Measurements from ENCODE around the gene ZNF614. TPM values are rescaled to one million over a fixed set of nuclear protein-coding genes. Genes with fewer than 3 reads are reported as not detected.
"Not testable (repeated sequence)": the region's sequence is repeated elsewhere in the genome, so short reads cannot be mapped to it uniquely, and the experiment has no call there.

Gene ZNF614
- total RNA-seq, 1 experiment from 2014 or later = 4.1 TPM

GRCh38 chr19:51976852-51977251 is 51.3 kb downstream of the ZNF614 start:
- ATAC-seq = no peak
- in situ Hi-C loops (cut with HindIII; ENCODE audit: low pct_unique_long_range_greater_than_20kb, low sequenced_read_pairs) (no loop called here), intact Hi-C loops (cut with micrococcal nuclease; ENCODE audit: unreplicated experiment) (no loop called here)
- ChIA-PET CTCF (no interaction called here), POLR2A (no interaction called here)
- Histone ChIP-seq H3K9me3 (ENCODE audit: control insufficient read depth, insufficient read depth, low read depth, low read length) (peaks cover 44% of the 10 kb centered on the region), H3K4me1 (ENCODE audit: control insufficient read depth, insufficient read depth, low read length) (no peaks in the 10 kb centered on the region), H3K27me3 (ENCODE audit: control insufficient read depth, insufficient read depth, low read length) (no peaks in the 10 kb centered on the region), H3K4me3 (ENCODE audit: low read depth in 2 of 2, low read length in 2 of 2) (no peak overlapping the region), H3K36me3 (ENCODE audit: control insufficient read depth, insufficient read depth, low read length) (no peaks in the 10 kb centered on the region), H3K27ac (ENCODE audit: low read length) (no peak overlapping the region)
- no peak for TF ChIP-seq REST (IDR thresholded peaks at IDR 0.05; ENCODE audit: insufficient read depth in 1 of 2, low read depth in 2 of 2, low read length in 1 of 2)
- no peak for TF ChIP-seq SIN3A (IDR thresholded peaks at IDR 0.05; ENCODE audit: borderline replicate concordance, insufficient read depth, low read depth, low read length)
- TF ChIP-seq CTCF (IDR thresholded peaks at IDR 0.05) = no peak
- TF ChIP-seq TCF7L2 (IDR thresholded peaks at IDR 0.05; ENCODE audit: low read depth, low read length) = no peak
- no peak for TF ChIP-seq POLR2AphosphoS5 (IDR thresholded peaks at IDR 0.05; ENCODE audit: low read depth, low read length)
- no TSS peak for BruUV-seq (replicated peaks)
- no peak for DNase-seq (ENCODE audit: low read depth, low spot score)

GRCh38 chr19:51975787-51976186 is 52.4 kb downstream of the ZNF614 start:
- CTCF ChIA-PET; H3K36me3 ChIP-seq (ENCODE audit: control insufficient read depth, insufficient read depth, low read length); ATAC-seq: not testable (repeated sequence)

DNA sequence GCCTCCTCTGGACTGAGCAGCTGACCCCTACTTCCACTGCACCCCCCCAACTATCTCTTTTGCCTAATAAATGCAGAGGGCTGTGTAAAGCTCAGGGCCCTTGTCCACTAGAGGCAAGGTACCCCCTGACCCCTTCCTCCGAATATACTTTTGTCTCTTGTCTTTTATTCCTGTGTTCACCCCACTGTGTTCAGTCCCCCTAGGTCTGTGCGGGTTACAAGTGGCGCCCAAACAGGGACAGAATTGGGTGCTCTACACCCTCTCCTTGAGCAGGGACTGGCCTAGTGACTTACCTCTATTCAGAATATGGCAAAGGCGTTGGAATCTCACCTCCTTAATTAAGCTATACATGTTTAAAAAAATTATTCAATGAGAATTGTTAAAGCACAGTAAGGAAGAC is 56.6 kb downstream of the ZNF614 start:
- intact Hi-C loops (cut with micrococcal nuclease; ENCODE audit: unreplicated experiment) = no loop called here
- in situ Hi-C loops (cut with HindIII; ENCODE audit: low pct_unique_long_range_greater_than_20kb, low sequenced_read_pairs) = no loop called here

More at GRCh38 chr19:51975787-51976186, 52.4 kb downstream of the ZNF614 start:
- H3K27me3 ChIP-seq (ENCODE audit: control insufficient read depth, insufficient read depth, low read length); intact Hi-C loops (cut with micrococcal nuclease; ENCODE audit: unreplicated experiment); H3K4me1 ChIP-seq (ENCODE audit: control insufficient read depth, insufficient read depth, low read length); H3K27ac ChIP-seq (ENCODE audit: low read length); POLR2A ChIA-PET; in situ Hi-C loops (cut with HindIII; ENCODE audit: low pct_unique_long_range_greater_than_20kb, low sequenced_read_pairs); BruUV-seq (replicated peaks); DNase-seq (ENCODE audit: low read depth, low spot score); H3K4me3 ChIP-seq (ENCODE audit: low read depth in 2 of 2, low read length in 2 of 2): not testable (repeated sequence)
- peaks cover 51% of the 10 kb centered on the region for H3K9me3 ChIP-seq (ENCODE audit: control insufficient read depth, insufficient read depth, low read depth, low read length)

More for the DNA sequence above, 56.6 kb downstream of the ZNF614 start:
- ATAC-seq (no peak), DNase-seq (ENCODE audit: low read depth, low spot score) (no peak)
- H3K9me3 ChIP-seq (ENCODE audit: control insufficient read depth, insufficient read depth, low read depth, low read length) = peaks cover 47% of the 10 kb centered on the region
- H3K27me3 ChIP-seq (ENCODE audit: control insufficient read depth, insufficient read depth, low read length) = no peaks in the 10 kb centered on the region
- no TSS peak for BruUV-seq (replicated peaks)
- TF ChIP-seq REST (IDR thresholded peaks at IDR 0.05; ENCODE audit: insufficient read depth in 1 of 2, low read depth in 2 of 2, low read length in 1 of 2) (no peak), POLR2AphosphoS5 (IDR thresholded peaks at IDR 0.05; ENCODE audit: low read depth, low read length) (no peak), SIN3A (IDR thresholded peaks at IDR 0.05; ENCODE audit: borderline replicate concordance, insufficient read depth, low read depth, low read length) (no peak), TCF7L2 (IDR thresholded peaks at IDR 0.05; ENCODE audit: low read depth, low read length) (no peak), CTCF (IDR thresholded peaks at IDR 0.05) (no peak)
- H3K36me3 ChIP-seq (ENCODE audit: control insufficient read depth, insufficient read depth, low read length) = peaks cover 4% of the 10 kb centered on the region
- ChIA-PET POLR2A (no interaction called here), CTCF (no interaction called here)
- no peak overlapping the region for H3K27ac ChIP-seq (ENCODE audit: low read length)
- no peaks in the 10 kb centered on the region for H3K4me1 ChIP-seq (ENCODE audit: control insufficient read depth, insufficient read depth, low read length)
- no peak overlapping the region for H3K4me3 ChIP-seq (ENCODE audit: low read depth in 2 of 2, low read length in 2 of 2)
